HG03045 (cell line): ENCODE data around the gene ATN1.

Experiments used
- ATAC-seq: cut with Tn5 transposase; IDR thresholded peaks from one replicate; pipeline ENCODE4 v1.9.1; 2021; ENCODE audit warnings: mild to moderate bottlenecking, moderate library complexity; ENCODE audit not compliant: unreplicated experiment

The ATN1 gene

DNA sequence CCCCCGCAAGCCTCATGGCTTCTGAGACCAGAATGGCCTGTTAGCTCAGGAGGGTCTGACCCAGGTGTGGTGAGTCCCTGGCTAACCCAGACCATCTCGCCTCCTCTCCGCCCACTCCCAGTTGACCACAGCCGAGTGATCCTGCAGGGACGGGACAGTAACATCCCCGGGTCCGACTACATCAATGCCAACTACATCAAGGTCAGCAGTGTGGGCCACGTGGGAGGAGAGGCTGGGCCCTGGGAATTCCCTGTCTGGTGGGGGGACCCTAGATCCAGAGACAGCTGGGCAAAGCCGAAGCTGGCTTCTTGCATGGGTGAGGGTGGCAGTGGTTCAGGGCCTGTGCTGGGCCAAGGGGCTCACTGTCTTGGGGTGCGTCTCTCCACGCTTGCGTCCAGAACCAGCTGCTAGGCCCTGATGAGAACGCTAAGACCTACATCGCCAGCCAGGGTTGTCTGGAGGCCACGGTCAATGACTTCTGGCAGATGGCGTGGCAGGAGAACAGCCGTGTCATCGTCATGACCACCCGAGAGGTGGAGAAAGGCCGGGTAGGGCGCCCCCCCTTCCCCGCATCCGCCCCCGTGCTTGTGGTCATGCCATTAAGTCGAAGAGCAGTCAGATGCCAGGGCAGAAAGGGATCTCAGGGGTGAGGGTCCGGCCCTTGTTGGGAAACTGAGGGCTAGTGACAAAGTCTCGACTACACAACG, 28.4 kb downstream of the ATN1 start:
- ATAC-seq: no peak

DNA sequence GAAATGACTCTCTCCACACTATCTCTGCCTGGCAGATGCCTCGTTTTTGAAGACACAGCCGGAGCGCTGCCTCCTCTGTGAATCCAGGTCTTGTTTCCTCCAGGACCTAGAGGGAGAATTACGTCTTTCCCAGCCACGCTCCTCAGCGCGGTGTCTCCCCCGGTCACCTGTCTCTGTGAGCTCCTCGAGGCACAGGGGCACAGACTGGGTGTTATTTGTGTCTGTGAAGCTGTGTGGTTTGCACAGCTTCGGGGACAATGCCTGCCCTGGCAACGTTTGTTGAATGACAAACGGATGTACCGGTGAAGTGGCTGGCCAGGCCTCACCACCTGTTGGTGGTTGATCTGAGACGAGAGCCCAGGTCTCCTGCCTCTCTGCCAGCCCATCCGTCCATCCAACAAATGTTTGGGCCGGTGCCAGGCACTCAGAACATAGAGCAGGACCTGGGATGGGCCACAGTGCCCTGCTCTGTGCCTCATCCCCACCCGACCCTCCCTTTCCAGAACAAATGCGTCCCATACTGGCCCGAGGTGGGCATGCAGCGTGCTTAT, 29.5 kb downstream of the ATN1 start:
- ATAC-seq: no peak

DNA sequence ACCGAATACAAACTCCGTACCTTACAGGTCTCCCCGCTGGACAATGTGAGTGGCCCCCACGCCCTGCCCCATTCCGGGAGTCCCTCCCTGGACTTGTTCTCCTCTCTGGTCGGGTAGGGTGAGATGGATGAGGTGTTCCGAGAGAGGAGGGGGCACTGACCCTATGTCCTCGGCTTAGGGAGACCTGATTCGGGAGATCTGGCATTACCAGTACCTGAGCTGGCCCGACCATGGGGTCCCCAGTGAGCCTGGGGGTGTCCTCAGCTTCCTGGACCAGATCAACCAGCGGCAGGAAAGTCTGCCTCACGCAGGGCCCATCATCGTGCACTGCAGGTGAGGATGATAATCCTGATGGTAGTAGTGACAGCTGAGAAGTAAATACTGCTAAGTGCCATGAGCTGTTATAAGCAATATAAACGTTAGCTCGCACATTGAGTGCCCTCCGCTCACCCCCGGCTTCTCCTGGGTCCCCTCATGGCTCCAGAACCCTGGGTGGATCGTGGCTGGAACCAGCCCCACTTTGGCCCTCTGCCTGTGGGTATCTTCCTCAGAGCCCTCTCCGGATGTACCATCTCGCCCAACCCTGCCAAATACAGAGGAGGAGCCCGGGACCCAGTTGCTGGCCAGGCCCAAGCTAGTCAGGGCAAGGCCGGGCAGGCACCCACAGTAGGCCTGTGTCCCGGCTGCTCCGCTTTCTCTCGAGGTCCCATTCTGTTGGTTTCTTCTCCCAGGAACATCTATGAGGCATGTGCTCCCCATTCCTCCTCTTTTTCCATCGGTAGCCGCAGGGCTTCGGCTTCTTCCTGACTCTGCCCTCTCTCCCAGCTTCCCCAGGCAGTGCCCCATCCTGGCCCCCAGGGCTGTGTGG, 30.2 kb downstream of the ATN1 start:
- ATAC-seq: no peak

DNA sequence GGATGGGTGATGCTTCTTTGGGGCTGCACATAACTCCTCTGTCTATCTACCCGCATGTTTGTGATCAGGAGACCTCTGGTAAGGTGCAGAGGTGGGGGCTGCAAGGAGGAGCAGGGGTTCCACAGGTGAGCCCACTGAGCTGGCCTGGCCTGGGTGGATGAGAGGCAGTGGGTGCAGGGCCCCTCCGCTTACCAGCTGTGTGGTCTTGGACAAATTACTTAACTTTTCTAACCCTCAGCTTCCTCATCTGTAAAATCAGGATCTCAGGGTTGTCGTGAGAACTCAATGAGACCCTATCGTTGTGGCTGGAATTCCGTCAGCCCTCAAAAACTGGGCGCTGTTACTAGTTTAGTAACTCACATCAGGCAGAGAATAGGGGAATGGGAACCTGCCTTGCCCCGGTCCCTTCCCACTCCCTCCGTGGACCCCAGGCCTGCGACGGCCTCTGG, 30.9 kb downstream of the ATN1 start:
- no peak for ATAC-seq

DNA sequence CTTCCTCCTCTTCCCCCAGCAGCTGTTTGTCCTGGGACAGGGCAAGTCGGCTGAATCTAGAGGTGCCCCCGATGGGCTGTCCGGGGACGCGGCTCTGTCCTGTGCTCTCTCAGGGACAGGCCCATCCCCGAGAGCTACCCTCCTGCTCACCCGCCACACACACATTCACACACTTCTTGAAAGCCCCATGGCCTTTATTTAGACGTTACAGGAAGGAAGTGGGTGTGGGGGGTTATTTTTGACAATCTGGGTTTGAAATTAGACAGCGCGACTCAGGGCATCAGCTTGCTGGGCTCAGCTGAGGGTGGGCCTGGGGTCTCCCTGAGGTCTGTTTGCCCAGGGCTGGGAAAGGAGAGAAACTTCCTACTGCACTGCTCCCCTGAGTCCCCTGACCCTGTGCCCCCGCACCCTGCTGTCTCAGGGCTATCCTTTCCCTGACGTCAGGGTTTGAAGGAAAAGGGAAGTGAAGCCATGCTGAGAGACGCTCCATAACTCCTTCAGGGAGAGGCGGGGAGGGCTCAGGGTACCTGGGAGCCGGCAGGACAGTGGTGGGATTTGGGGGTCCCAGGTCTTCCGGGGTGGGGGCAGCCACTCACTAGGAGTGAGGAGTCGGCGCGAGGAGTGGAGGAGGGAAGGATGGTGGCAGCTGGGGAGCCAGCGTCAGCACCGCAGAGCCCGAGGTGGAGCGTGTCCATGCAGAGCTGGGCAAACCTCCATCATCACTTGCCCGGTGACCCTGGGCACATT, 31.5 kb downstream of the ATN1 start:
- ATAC-seq: peak; percentile 39

DNA sequence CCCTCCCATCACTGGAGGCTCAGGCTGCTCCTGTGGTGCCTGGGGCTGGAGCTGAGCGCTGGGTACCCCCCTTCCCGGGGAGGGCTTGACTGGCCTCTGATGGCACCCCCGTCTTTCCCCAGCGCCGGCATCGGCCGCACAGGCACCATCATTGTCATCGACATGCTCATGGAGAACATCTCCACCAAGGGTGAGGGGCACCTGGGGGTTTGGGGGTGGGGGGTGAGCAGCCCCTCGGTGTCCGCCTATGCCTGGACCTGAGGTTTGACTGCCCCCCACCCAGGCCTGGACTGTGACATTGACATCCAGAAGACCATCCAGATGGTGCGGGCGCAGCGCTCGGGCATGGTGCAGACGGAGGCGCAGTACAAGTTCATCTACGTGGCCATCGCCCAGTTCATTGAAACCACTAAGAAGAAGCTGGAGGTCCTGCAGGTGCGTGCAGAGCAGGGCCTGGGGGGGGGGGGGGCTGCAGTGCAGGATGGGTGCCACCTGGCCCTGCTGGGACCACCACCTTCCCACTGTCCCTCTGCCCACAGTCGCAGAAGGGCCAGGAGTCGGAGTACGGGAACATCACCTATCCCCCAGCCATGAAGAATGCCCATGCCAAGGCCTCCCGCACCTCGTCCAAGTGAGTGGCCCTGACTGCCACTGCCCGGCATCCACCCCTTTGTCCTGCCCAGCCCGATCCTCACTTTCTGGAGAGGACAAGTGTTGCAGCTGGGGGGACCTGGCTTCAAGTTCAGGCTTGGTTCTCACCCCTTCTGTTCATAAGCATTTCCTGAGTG, 32.2 kb downstream of the ATN1 start:
- no peak for ATAC-seq

DNA sequence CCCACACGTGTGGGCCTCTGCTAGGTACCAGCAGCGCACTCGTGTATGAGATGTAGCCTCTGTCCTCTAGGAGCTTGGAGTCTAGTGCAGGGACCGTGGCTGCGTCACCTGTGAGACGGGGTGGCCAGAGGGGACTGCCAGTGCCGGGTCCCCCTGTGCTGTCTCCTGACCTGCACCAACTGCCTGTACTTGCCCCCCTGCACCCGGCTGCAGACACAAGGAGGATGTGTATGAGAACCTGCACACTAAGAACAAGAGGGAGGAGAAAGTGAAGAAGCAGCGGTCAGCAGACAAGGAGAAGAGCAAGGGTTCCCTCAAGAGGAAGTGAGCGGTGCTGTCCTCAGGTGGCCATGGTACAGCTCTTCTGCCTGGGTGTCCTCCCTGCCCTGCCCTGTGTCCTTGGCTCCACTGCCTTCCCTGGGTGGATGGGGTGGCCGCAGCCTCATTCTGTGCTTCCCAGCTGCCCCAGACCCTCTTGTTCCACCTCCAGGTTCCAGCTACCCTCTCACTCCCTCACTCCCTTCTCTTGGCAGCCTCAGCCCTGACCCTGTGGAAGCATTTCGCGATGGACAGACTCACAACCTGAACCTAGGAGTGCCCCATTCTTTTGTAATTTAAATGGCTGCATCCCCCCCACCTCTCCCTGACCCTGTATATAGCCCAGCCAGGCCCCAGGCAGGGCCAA, 33.0 kb downstream of the ATN1 start:
- no peak for ATAC-seq

DNA sequence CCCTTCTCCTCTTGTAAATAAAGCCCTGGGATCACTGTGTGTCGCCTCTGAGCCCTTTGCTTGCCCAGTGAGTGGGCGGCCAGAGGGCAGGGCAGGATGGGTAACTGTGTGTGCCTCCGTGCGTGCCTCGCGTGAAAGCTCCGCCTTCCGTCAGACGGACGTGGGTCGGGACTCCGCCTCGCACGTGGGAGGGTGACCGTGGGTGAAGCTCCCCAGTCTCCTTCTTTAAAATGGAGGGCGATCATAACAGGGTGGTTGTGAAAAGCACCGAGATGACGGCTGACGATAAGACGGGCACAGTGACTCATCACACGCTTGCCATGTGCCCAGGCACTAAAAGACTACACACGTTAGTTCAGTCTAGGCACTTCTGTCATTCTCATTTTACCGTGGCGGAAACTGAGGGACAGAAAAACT, 33.5 kb downstream of the ATN1 start:
- ATAC-seq: peak; percentile 20

DNA sequence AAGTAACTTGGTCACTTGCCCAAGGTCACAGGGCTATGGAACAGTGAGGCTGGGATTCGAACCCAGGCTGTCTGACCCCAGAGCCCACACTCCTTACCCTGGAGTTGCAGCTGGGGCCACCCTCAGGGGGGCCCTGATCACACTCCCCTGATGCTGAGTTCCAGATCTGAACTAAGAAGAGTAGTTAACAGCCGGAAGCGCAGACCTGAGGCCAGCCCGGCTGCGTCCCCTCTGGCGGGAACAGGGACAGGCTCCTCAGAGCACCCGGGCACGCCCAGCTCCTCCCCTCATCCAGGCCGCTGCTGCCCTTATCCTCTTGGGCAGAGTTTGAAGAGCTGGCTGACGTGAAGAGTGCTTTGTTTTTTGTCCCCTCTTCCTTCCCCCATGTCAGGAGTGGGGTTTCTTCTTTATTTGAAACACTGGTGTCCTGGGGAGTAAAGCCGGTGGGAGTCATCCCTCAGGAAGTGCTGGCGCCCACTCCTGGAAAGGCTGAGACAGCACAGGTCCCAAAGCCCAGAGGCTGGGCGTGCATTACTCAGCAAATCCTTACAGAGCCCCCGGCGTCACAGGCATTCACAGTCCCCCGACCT, 34.0 kb downstream of the ATN1 start:
- peak; percentile 6 for ATAC-seq

DNA sequence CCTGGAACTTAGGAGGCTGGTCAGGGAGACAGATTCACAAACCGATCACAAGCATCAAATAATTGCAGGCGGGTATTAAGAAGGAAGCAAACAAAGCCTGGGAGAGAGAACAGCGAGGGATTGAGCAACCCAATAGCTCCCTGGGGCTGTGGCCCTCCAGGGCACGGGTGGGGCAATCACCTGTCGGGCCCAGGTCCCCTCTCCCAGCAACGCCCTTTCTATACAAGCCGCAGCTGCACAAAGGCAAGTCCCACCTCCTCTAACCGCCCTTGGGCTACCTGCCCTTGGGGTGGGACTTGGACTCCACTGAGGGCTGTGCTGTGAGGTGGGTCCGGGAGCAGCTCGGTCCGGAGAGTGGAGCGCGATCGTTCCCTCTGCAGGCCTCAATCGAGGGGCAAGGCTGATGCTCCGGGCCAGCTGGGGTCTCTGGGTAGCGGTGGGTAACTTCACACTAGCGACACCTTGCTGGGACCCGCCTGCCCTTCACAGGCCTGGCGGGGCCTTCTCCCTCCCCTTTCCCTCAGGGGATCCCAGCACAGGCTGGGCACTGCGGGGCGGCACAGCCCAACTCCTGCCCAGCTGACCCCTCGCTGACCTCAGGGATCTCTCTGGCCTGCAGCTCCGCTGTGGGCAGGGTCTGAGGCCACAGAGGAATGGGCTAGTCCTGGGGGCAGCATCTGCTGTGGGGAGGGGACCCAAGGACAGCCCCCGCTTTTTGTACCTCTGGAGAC, 34.7 kb downstream of the ATN1 start:
- ATAC-seq: no peak

DNA sequence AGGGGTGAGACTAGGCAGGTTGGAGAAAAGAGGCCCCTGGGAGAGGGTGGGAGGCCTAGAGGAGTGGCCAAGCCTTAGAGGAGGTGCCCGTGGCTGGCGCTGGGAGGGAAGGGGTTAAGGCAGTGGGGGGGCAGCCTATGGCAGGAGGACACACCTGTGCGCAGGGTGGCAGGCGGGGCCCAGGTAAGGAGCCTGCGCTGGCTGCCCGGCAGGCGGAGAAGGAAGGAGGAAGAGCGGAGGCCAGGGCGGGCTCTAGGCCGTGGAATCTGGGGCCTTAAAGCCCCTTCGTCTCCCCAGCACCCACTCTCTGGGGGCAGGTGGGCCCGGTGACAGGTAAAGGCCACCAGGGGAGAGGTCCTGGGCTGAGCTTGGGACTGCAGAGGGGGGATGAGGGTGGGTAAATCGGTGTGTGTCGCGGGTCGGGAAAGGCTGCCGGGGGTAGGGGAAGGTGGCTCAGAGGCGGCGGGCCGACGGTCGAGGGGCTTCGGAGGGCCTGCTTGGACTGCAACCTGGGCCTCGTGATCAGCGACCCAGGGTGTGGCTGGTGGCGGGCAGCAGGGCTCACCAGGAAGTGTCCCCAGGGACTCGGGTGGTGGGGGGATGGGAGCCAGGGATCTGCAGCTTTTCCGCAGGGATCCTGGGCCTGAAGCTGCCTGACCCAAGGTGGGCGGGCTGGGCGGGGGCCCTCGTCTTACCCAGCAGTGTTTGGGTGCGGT, 35.4 kb downstream of the ATN1 start:
- ATAC-seq: no peak

DNA sequence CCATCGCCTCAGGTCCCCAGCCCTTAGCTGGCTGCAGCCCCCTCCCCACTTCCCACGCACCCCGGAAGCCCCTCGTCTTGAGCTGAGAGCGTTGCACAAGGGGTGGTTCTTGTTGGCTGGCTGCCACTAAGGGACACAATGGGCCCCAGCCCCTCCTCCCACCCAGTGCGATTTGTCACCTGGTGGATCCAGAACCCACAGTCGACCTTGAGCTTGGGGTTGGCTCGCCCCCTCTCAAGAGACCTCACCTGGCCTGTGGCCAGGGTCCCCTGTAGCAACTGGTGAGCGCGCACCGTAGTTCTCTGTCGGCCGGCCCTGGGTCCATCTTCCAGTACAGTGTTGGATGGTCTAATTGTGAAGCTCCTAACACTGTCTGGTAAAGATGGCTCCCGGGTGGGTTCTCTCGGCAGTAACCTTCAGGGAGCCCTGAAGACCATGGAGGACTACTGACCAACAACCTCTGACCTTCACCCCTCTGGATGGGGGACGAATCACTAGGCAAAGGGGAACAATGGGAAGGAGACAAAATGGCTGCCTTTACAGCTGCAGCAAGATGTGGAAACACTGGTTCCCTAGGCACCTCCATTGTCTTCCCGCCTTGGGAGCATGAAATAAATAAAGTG, 36.1 kb downstream of the ATN1 start:
- ATAC-seq: no peak

DNA sequence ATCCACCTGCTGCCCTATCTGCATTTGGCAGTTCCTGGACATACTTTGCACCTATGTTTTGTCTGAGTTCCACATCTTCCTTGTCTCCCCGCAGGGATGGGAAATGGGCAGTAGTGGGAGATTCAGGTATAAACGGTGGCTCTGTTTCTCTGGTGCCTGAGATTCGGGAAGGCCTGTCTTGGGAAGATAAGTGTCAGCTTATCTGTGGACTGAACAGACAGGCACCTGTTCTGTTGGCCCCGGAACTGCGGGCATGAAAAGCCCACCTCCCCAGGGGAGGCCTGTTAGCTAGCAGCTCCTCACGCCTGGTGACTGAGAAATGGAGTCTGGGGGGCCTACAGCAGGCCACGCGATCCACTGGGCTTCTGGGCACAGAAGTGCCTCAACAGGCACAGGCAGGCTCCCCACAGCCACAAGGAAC, 36.9 kb downstream of the ATN1 start:
- no peak for ATAC-seq

DNA sequence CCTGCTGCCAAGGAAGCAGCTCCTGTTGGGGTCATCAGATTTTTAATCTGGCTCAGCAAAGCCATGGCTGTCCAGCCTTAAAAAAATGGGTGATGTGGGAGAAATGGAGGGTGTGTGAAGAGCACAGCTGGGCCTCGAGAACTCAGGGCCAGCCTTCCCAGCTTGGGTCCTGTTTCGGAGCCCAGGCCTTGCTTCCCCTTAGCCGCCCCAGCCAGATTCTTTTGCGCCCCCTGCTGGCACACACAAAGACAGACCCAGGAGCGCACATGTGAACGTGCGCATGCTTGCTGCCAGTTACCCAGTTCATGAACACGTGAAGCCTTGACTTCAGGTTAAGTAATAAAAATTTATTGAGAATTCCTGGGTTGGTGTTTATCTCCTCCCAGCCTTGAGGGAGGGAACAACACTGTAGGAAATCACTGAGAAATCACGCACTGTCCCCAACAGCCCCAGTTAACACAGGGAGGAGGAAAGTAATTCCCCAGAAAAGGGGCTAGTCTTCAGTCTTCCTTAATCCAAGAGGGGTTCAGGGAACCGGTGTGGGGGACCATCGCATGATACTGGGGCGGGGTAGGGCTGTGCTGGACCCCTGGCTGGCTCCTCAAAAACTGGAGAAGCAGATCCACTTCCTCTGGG, 37.4 kb downstream of the ATN1 start:
- peak; percentile 40 for ATAC-seq

DNA sequence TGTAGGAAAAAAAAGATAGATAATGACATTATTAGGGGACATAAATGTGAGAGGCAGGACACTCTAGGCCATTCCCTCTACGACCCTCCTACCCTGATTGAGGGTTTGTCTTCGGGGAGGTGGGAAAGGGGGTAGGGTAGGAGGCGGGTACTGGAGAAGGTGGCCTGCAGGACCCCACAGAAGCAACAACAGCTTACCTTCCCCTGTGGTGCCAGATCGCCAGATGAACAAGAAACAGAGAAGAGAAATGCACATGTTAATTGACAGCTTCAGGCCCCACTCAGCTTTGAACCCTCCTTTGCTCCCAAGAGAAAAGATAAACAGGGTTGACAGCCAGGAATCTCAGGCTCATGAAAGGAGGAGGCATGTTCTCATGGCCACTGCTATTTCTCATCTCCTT, 38.0 kb downstream of the ATN1 start:
- ATAC-seq: no peak

DNA sequence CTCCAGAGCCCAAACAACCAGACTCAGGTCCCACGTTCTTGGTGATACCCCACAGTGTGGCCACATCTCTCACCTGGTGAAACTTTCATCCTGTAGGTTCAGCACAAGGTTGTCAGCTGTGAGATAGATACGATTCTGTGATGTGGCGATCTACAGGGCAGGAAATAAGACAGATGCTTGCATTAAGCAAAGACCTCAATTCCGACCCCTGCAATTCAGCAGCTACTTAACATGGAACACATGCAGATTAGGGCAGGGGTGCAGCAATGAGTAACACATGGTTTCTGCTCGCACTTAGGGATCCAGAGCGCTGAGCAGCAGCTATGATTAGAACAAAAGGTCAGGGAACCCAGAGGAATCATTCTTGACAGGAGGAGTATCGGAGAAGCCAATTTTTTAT, 38.6 kb downstream of the ATN1 start:
- ATAC-seq: no peak

DNA sequence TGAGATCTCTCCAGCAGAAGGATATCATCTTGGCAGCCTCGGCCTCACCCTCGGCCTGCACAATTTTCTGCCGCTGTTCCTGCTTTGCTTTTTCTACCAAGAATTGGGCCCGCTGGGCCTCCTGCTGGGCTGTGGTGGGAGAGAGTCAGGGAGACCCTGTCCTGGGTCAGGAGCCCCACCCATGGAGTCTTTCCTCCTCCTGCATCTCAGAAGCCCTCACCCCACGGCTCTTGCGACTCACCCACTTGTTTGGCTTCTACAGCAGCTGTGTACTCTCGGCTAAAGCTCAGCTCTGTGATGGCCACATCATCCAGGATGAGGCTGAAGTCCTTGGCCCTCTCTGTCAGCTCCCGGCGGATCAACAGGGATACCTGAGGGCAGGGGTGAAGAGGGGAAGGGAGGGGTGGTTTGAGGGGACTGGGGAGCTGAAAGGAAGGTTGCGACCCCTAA, 39.9 kb downstream of the ATN1 start:
- no peak for ATAC-seq
